H1 (cell line): ENCODE results near the gene GATAD2B. TPM values are rescaled to one million over a fixed set of nuclear protein-coding genes. Genes with fewer than 3 reads are reported as not detected.

Source experiments
- ATF2 ChIP-seq: IDR thresholded peaks from 2 replicates; pipeline ENCODE4 v1.6.1; 2012; ENCODE audit warnings: low read length, inconsistent platforms
- CHD2 ChIP-seq: IDR thresholded peaks from 2 replicates; pipeline ENCODE4 v1.6.1; 2012; ENCODE audit warnings: low read length, improper control_type of control experiment
- CHD7 ChIP-seq: fragments of 300-600 bp; sonication (generic); IDR thresholded peaks from 2 replicates; pipeline ENCODE4 v1.7.1; 2012; ENCODE audit warnings: low read length, moderate library complexity, mild to moderate bottlenecking, inconsistent platforms; ENCODE audit not compliant: insufficient replicate concordance
- GABPA ChIP-seq: IDR thresholded peaks from 2 replicates; pipeline ENCODE4 v1.6.1; 2011; ENCODE audit warnings: mild to moderate bottlenecking, low read length, moderate library complexity, borderline replicate concordance; ENCODE audit not compliant: insufficient read depth
- JUND ChIP-seq: IDR thresholded peaks from 2 replicates; pipeline ENCODE4 v1.6.1; 2011; ENCODE audit warnings: mild to moderate bottlenecking, improper control_type of control experiment, low read length
- NRF1 ChIP-seq: IDR thresholded peaks from 2 replicates; pipeline ENCODE4 v1.6.1; 2011; ENCODE audit warnings: mild to moderate bottlenecking, low read depth, low read length, improper control_type of control experiment
- POLR2A ChIP-seq, 2 experiments: IDR thresholded peaks; 1 replicate in 1 of 2; 2 replicates in 1 of 2; pipeline ENCODE4 v1.6.1; 2011; ENCODE audit warnings: low read depth in 2 of 2, low read length in 2 of 2, mild to moderate bottlenecking in 2 of 2; ENCODE audit errors: control extremely low read depth in 1 of 2
- SP2 ChIP-seq: IDR thresholded peaks from 2 replicates; pipeline ENCODE4 v1.6.1; 2012; ENCODE audit warnings: mild to moderate bottlenecking, low read length, inconsistent platforms
- SRF ChIP-seq: IDR thresholded peaks from 2 replicates; pipeline ENCODE4 v1.6.1; 2011; ENCODE audit warnings: mild to moderate bottlenecking, low read depth, low read length, moderate library complexity
- TAF1 ChIP-seq: IDR thresholded peaks from 2 replicates; pipeline ENCODE4 v1.6.1; 2011; ENCODE audit warnings: mild to moderate bottlenecking, low read depth, low read length
- polyA plus RNA-seq, 7 experiments: library from polyadenylated mRNA; depleted of rRNA in 3 of 7; stranded (reverse) in 5 of 7; unstranded in 2 of 7; fragments of >200 nt in 5 of 7; fragments of 200-250 nt in 2 of 7; gene quantifications; 1 replicate in 5 of 7; 2 replicates in 1 of 7; 4 replicates in 1 of 7; pipeline versions ENCODE4 v1.2.1 to v1.2.3, GENCODE V29; 2011 to 2013; ENCODE audit warnings: missing spikeins in 2 of 7, mixed read lengths in 2 of 7
- total RNA-seq: library from RNA; stranded (reverse); fragmentation: NEBNext Ultra II Directional; extraction: Animal tissue kit (Norgen Biotek cat#: 25700); gene quantifications from 2 replicates; pipeline ENCODE4 v1.2.1, GENCODE V29; 2021

Gene GATAD2B
- total and polyA plus RNA-seq, 2 of the 8 experiments (the other 6 are each of a cell fraction or from before 2014, with no cell fraction given): 8.4 to 39.1 TPM

- no peak for TF ChIP-seq ATF2
- no peak; the same call in 1 of the 2 replicates for TF ChIP-seq JUND
- no peak for TF ChIP-seq CHD7
- peak; percentile 40; the same call in 1 of the 2 replicates for TF ChIP-seq GABPA
- TF ChIP-seq CHD2: peak; percentile 54; the same call in 1 of the 2 replicates
- TF ChIP-seq POLR2A (IDR thresholded peaks at IDR 0.05; ENCODE audit: control extremely low read depth in 1 of 2, low read depth in 2 of 2, low read length in 2 of 2): no peak
- peak; percentile 59 for TF ChIP-seq TAF1
- TF ChIP-seq SP2: no peak; the same call in 1 of the 2 replicates
- no peak for TF ChIP-seq NRF1
- TF ChIP-seq SRF: no peak
These were observed 24.0 kb upstream of the GATAD2B start, which contains the start of gene DENND4B (continued) for GRCh38 chr1:153946622-153947241.
